ENCODE measurements around the gene GABRD.

GABRD gene

GRCh38 chr1:2004856-2005255, 14.3 kb upstream of the GABRD start:
- no peak for DNase-seq (ENCODE audit: low read depth)
- no peak overlapping the region for H3K4me3 ChIP-seq (ENCODE audit: low read length)
- TF ChIP-seq, protein P1, sequence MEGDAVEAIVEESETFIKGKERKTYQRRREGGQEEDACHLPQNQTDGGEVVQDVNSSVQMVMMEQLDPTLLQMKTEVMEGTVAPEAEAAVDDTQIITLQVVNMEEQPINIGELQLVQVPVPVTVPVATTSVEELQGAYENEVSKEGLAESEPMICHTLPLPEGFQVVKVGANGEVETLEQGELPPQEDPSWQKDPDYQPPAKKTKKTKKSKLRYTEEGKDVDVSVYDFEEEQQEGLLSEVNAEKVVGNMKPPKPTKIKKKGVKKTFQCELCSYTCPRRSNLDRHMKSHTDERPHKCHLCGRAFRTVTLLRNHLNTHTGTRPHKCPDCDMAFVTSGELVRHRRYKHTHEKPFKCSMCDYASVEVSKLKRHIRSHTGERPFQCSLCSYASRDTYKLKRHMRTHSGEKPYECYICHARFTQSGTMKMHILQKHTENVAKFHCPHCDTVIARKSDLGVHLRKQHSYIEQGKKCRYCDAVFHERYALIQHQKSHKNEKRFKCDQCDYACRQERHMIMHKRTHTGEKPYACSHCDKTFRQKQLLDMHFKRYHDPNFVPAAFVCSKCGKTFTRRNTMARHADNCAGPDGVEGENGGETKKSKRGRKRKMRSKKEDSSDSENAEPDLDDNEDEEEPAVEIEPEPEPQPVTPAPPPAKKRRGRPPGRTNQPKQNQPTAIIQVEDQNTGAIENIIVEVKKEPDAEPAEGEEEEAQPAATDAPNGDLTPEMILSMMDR (IDR thresholded peaks at IDR 0.05; ENCODE audit: insufficient read depth, low read depth, low read length, missing control alignments): no peak

GRCh38 chr1:2009101-2010053, 9.8 kb upstream of the GABRD start:
- TF ChIP-seq, protein P1 (IDR thresholded peaks at IDR 0.05; ENCODE audit: insufficient read depth, low read depth, low read length, missing control alignments): no peak
- DNase-seq (ENCODE audit: low read depth): no peak
- no peak overlapping the region for H3K4me3 ChIP-seq (ENCODE audit: low read length)

DNA sequence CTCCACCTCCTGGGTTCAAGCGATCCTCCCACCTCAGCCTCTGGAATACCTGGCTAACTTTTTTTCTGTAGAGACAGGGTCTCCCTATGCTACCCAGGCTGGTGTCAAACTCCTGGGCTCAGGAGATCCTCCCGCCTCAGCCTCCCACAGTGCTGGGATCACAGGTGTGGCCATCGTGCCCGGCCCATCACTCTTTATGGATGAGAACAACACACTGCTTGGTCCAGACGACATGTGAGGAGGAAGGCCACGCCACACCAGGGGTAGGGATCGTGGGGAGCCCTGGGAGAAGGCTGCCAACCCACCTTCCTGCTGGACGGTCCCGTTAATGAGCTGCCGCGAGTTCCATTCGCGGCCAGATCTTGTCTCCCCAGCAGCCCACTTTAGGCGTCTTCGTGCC, 5.0 kb upstream of the GABRD start:
- DNase-seq (ENCODE audit: low read depth): no peak

GRCh38 chr1:2014741-2015735, 4.1 kb upstream of the GABRD start:
- TF ChIP-seq, protein P1 (IDR thresholded peaks at IDR 0.05; ENCODE audit: insufficient read depth, low read depth, low read length, missing control alignments): no peak
- no peak for DNase-seq (ENCODE audit: low read depth)
- H3K4me3 ChIP-seq (ENCODE audit: low read length): no peak overlapping the region

More for the DNA sequence above, 5.0 kb upstream of the GABRD start:
- TF ChIP-seq, protein P1 (IDR thresholded peaks at IDR 0.05; ENCODE audit: insufficient read depth, low read depth, low read length, missing control alignments): no peak
- H3K4me3 ChIP-seq (ENCODE audit: low read length): no peak overlapping the region

DNA sequence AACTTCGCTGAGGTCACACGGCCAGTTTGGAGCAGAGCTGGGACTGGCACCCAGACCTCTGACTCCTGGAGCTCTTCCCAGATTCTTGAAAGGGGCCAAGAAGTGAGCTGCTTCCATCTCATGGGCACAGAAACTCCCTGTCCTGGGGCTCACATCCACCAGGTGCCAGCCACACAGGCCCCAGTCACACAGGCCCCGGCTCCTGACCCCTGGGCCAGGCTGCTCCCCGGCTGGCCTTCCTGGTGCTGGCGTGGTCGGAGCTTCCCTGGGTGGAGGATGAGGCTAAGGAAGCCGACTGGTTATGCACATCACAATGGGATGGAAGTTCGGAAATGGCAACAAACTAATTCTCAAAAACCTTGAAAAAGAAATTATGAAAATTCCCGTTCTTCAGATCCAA, 3.0 kb upstream of the GABRD start:
- no peak for DNase-seq (ENCODE audit: low read depth)
- TF ChIP-seq, protein P1 (IDR thresholded peaks at IDR 0.05; ENCODE audit: insufficient read depth, low read depth, low read length, missing control alignments): no peak
- H3K4me3 ChIP-seq (ENCODE audit: low read length): no peak overlapping the region

- DNase-seq (ENCODE audit: low read depth): no peak
- TF ChIP-seq, protein P1 (IDR thresholded peaks at IDR 0.05; ENCODE audit: insufficient read depth, low read depth, low read length, missing control alignments): no peak
- H3K4me3 ChIP-seq (ENCODE audit: low read length): no peak overlapping the region
Measured at GRCh38 chr1:2018217-2019171, 651 bp upstream of the GABRD start.

All from epithelial cell of esophagus (primary cell).